Uterus (tissue), 2 donors: Measurements from ENCODE around the gene WWOX.

Experiments used
- CTCF ChIP-seq, 4 experiments: fragments of 200-600 bp in 2 of 4; fragments of 450-650 bp in 2 of 4; sonication (generic) in 2 of 4; IDR thresholded peaks; one replicate each; pipeline ENCODE4 v1.5.1; 2016 to 2019; ENCODE audit warnings: antibody characterized with exemption in 4 of 4, mild to moderate bottlenecking in 2 of 4, moderate library complexity in 1 of 4
- POLR2A ChIP-seq, 2 donors: fragments of 450-650 bp; IDR thresholded peaks; one replicate each; pipeline ENCODE4 v1.6.1; 2016; ENCODE audit warnings: antibody characterized with exemption in 2 of 2, mild to moderate bottlenecking in 1 of 2, moderate library complexity in 1 of 2

- TF ChIP-seq CTCF (IDR thresholded peaks at IDR 0.05) (no peak), POLR2A (IDR thresholded peaks at IDR 0.05) (no peak)
Measured at GRCh38 chr16:79163691-79164387, 1064.4 kb downstream of the WWOX start.
